Left cardiac atrium (tissue), 4 donors: ENCODE measurements around the gene DAB2IP. TPM values are rescaled to one million over a fixed set of nuclear protein-coding genes. Genes with fewer than 3 reads are reported as not detected.

ENCODE experiments used
- ATAC-seq, 2 donors: fragments of 200-7000 bp; cut with Tn5 transposase; one replicate each; pipeline ENCODE4 v1.9.1; 2020; ENCODE audit warnings: mild to moderate bottlenecking in 2 of 2, moderate library complexity in 2 of 2
- DNase-seq: peaks from one replicate; pipeline ENCODE4 v3.0.0-alpha.2; 2020
- intact Hi-C, 2 donors: fragments of 100-400 bp; cut with DNase I; formaldehyde crosslinking; loops; one replicate each; pipeline versions ENCODE4 v1.14.1 to v1.15.1; 2022 to 2023
- total RNA-seq, 2 donors: library from RNA; stranded (reverse); fragmentation: NEBNext Ultra II Directional; extraction: Animal tissue kit (Norgen Biotek cat#: 25700); gene quantifications; one replicate each; pipeline ENCODE4 v1.2.1, GENCODE V29; 2021
- donor health status: DM: no; HTN: yes; CAD: no.
- donor health status: DM: no; HTN: yes; CAD: no; lungs with severe emphysema.
- donor health status: DM: yes; HTN: yes; CAD: no.
- donor health status: Dilated cardiomyopathy.

DAB2IP gene
- total RNA-seq, 2 donors from 2014 or later: 41.6 to 58.3 TPM

- intact Hi-C loops: loop anchor here (5.0 to 10.0 kb wide), 3 partner anchors 135 to 303 kb away; no protein-coding TSS in a partner anchor
- DNase-seq (no peak), ATAC-seq (no peak)
Observed at GRCh38 chr9:121689461-121690157, 38.2 kb downstream of the DAB2IP start.

- ATAC-seq: peak; percentile 31 to 57
- intact Hi-C loops: loop anchor here (10.0 kb wide), 1 partner anchor 174 kb away; no protein-coding TSS in a partner anchor
Observed at GRCh38 chr9:121690316-121690715, 38.9 kb downstream of the DAB2IP start.

GRCh38 chr9:121690766-121691165 is 39.3 kb downstream of the DAB2IP start:
- ATAC-seq (no peak), DNase-seq (no peak)

More at GRCh38 chr9:121690316-121690715, 38.9 kb downstream of the DAB2IP start:
- DNase-seq: no peak

GRCh38 chr9:121691890-121692289 is 40.5 kb downstream of the DAB2IP start:
- no peak for ATAC-seq
- intact Hi-C loops: loop anchor here (10.0 kb wide), 1 partner anchor 173 kb away; no protein-coding TSS in a partner anchor
- no peak for DNase-seq

More at GRCh38 chr9:121690766-121691165, 39.3 kb downstream of the DAB2IP start:
- intact Hi-C loops: loop anchor here (10.0 kb wide), 1 partner anchor 174 kb away; no protein-coding TSS in a partner anchor

- intact Hi-C loops: loop anchor here (10.0 kb wide), 1 partner anchor 172 kb away; no protein-coding TSS in a partner anchor
- no peak for DNase-seq
- ATAC-seq: peak; percentile 53 to 79
Observed at GRCh38 chr9:121692606-121693387, 41.4 kb downstream of the DAB2IP start.

- no peak for DNase-seq
Observed at GRCh38 chr9:121693388-121693670, 41.9 kb downstream of the DAB2IP start.

GRCh38 chr9:121694001-121694400 is 42.6 kb downstream of the DAB2IP start:
- intact Hi-C loops: loop anchor here (10.0 kb wide), 1 partner anchor 171 kb away; no protein-coding TSS in a partner anchor
- ATAC-seq (no peak), DNase-seq (no peak)

More at GRCh38 chr9:121693388-121693670, 41.9 kb downstream of the DAB2IP start:
- intact Hi-C loops: loop anchor here (10.0 kb wide), 1 partner anchor 171 kb away; no protein-coding TSS in a partner anchor
- ATAC-seq: no peak

- DNase-seq: no peak
- ATAC-seq: no peak
- intact Hi-C loops: loop anchor here (10.0 kb wide), 1 partner anchor 170 kb away; no protein-coding TSS in a partner anchor
Observed at GRCh38 chr9:121694600-121694999, 43.2 kb downstream of the DAB2IP start.

GRCh38 chr9:121696930-121697329 is 45.5 kb downstream of the DAB2IP start:
- intact Hi-C loops: loop anchor here (10.0 kb wide), 1 partner anchor 168 kb away; no protein-coding TSS in a partner anchor
- DNase-seq (no peak), ATAC-seq (no peak)

- ATAC-seq (peak; percentile 51 to 60), DNase-seq (peak; percentile 77)
- intact Hi-C loops: loop anchor here (10.0 kb wide), 1 partner anchor 166 kb away; no protein-coding TSS in a partner anchor
Observed at GRCh38 chr9:121698627-121699570, 47.5 kb downstream of the DAB2IP start.

- ATAC-seq: peak; percentile 16 to 17
- intact Hi-C loops: loop anchor here (10.0 kb wide), 1 partner anchor 165 kb away; no protein-coding TSS in a partner anchor
- no peak for DNase-seq
Observed at GRCh38 chr9:121699571-121700164, 48.2 kb downstream of the DAB2IP start.

GRCh38 chr9:121700165-121700831 is 48.9 kb downstream of the DAB2IP start:
- DNase-seq (peak; percentile 72), ATAC-seq (peak; percentile 22 to 65)
- intact Hi-C loops: no loop called here

- intact Hi-C loops: no loop called here
- ATAC-seq: peak in 1 of 2 donors; percentile 4
- peak; percentile 71 for DNase-seq
Observed at GRCh38 chr9:121700832-121701419, 49.5 kb downstream of the DAB2IP start.

GRCh38 chr9:121701736-121702261 is 50.4 kb downstream of the DAB2IP start:
- no peak for DNase-seq
- intact Hi-C loops: no loop called here
- no peak for ATAC-seq

GRCh38 chr9:121703014-121703734 is 51.7 kb downstream of the DAB2IP start:
- DNase-seq (no peak), ATAC-seq (no peak)
- intact Hi-C loops: no loop called here

GRCh38 chr9:121704281-121704680 is 52.8 kb downstream of the DAB2IP start:
- intact Hi-C loops: no loop called here

More at GRCh38 chr9:121704281-121704680, 52.8 kb downstream of the DAB2IP start:
- no peak for DNase-seq
- no peak for ATAC-seq
